IMR-90 (cell line): ENCODE measurements around the gene CKAP5. TPM values are rescaled to one million over a fixed set of nuclear protein-coding genes. Genes with fewer than 3 reads are reported as not detected.

Experiments
- ATAC-seq: fragments of 200-7000 bp; cut with Tn5 transposase; 2 replicates; pipeline ENCODE4 v1.9.1; 2020; ENCODE audit warnings: low read depth, mild to moderate bottlenecking, moderate library complexity
- BruUV-seq: library from RNA; stranded (reverse); fragments of 400-500 nt; replicated peaks from 2 replicates; lab custom pipeline; 2021; lab: Mats Ljungman, UMichigan
- CTCF ChIA-PET: fragments of 300-600 bp; formaldehyde crosslinking; extraction: SDS; loops from one replicate; lab custom pipeline; 2021; ENCODE audit warnings: antibody characterized with exemption; lab: Yijun Ruan, JAX
- POLR2A ChIA-PET: fragments of 300-600 bp; sonication (Branson Sonifier 250); formaldehyde crosslinking; loops from one replicate; lab custom pipeline; 2022; ENCODE audit warnings: antibody characterized with exemption; ENCODE audit not compliant: unreplicated experiment; lab: Charles Lee
- DNase-seq: peaks from one replicate; pipeline ENCODE4 v3.0.0; 2013
- H2AFZ ChIP-seq: replicated peaks from 2 replicates; pipeline ENCODE3; 2013; ENCODE audit warnings: low read length, mild to moderate bottlenecking; ENCODE audit not compliant: poor library complexity
- H2AK5ac ChIP-seq: 2 replicates; pipeline ENCODE4 v1.6.1; 2013; ENCODE audit warnings: low read depth, low read length, inconsistent platforms
- H2AK9ac ChIP-seq: replicated peaks from 2 replicates; pipeline ENCODE3; 2013; ENCODE audit warnings: mild to moderate bottlenecking, low read depth, low read length, moderate library complexity; ENCODE audit not compliant: poor library complexity
- H2BK120ac ChIP-seq: 2 replicates; pipeline ENCODE4 v1.6.1; 2013; ENCODE audit warnings: low read depth, low read length, inconsistent platforms
- H2BK15ac ChIP-seq: 3 replicates; pipeline ENCODE4 v1.6.1; 2013; ENCODE audit warnings: low read depth, low read length, inconsistent platforms
- H2BK20ac ChIP-seq: 2 replicates; pipeline ENCODE4 v1.6.1; 2013; ENCODE audit warnings: low read depth, mild to moderate bottlenecking, inconsistent platforms, low read length, moderate library complexity
- H2BK5ac ChIP-seq: 2 replicates; pipeline ENCODE4 v1.6.1; 2013; ENCODE audit warnings: mild to moderate bottlenecking, low read depth, low read length, inconsistent platforms; ENCODE audit not compliant: poor library complexity, severe bottlenecking
- H3K14ac ChIP-seq: replicated peaks from 2 replicates; pipeline ENCODE4 v1.6.1; 2013; ENCODE audit warnings: low read depth, low read length, inconsistent platforms
- H3K18ac ChIP-seq: 2 replicates; pipeline ENCODE4 v1.6.1; 2013; ENCODE audit warnings: low read depth, low read length, control low read depth
- H3K23ac ChIP-seq: 2 replicates; pipeline ENCODE4 v1.6.1; 2013; ENCODE audit warnings: low read depth, low read length, inconsistent platforms
- H3K27ac ChIP-seq: 2 replicates; pipeline ENCODE4 v1.5.1; 2013; ENCODE audit warnings: mild to moderate bottlenecking, control low read depth, low read length; ENCODE audit not compliant: insufficient read depth
- H3K27me3 ChIP-seq: 2 replicates; pipeline ENCODE4 v1.6.1; 2013; ENCODE audit warnings: low read length; ENCODE audit not compliant: control insufficient read depth, insufficient read depth
- H3K36me3 ChIP-seq: 2 replicates; pipeline ENCODE4 v1.6.1; 2013; ENCODE audit warnings: low read length, mixed read lengths; ENCODE audit not compliant: control insufficient read depth, insufficient read depth
- H3K4ac ChIP-seq: 2 replicates; pipeline ENCODE4 v1.6.1; 2013; ENCODE audit warnings: low read depth, low read length, inconsistent platforms
- H3K4me1 ChIP-seq: 2 replicates; pipeline ENCODE4 v1.6.1; 2013; ENCODE audit warnings: low read length, mixed read lengths; ENCODE audit not compliant: control insufficient read depth, insufficient read depth
- H3K4me2 ChIP-seq: 2 replicates; pipeline ENCODE4 v1.6.1; 2013; ENCODE audit warnings: low read depth, mild to moderate bottlenecking, control low read depth, low read length, moderate library complexity
- H3K4me3 ChIP-seq: 2 replicates; pipeline ENCODE4 v1.5.1; 2013; ENCODE audit warnings: low read depth, mild to moderate bottlenecking, control low read depth, low read length, moderate library complexity; ENCODE audit not compliant: insufficient read depth
- H3K56ac ChIP-seq: 2 replicates; pipeline ENCODE4 v1.6.1; 2013; ENCODE audit warnings: low read length, inconsistent platforms; ENCODE audit not compliant: insufficient read depth; ENCODE audit errors: extremely low read depth
- H3K79me1 ChIP-seq, 2 experiments: 2 replicates each; pipeline ENCODE4 v1.6.1; 2013; ENCODE audit warnings: low read length in 2 of 2, inconsistent platforms in 1 of 2, low read depth in 1 of 2
- H3K9ac ChIP-seq: 2 replicates; pipeline ENCODE4 v1.6.1; 2013; ENCODE audit warnings: low read depth, low read length, control low read depth
- H3K9me1 ChIP-seq: 2 replicates; pipeline ENCODE4 v1.6.1; 2013; ENCODE audit warnings: low read length, inconsistent platforms; ENCODE audit not compliant: insufficient read depth
- H3K9me3 ChIP-seq: 2 replicates; pipeline ENCODE4 v1.6.1; 2013; ENCODE audit warnings: low read length; ENCODE audit not compliant: control insufficient read depth, insufficient read depth
- H4K20me1 ChIP-seq: 2 replicates; pipeline ENCODE4 v1.6.1; 2013; ENCODE audit warnings: low read length, inconsistent platforms; ENCODE audit not compliant: insufficient read depth
- H4K5ac ChIP-seq: 2 replicates; pipeline ENCODE4 v1.6.1; 2013; ENCODE audit warnings: mild to moderate bottlenecking, low read depth, low read length, control low read depth
- H4K8ac ChIP-seq, 2 experiments: 2 replicates each; pipeline ENCODE4 v1.6.1; 2013; ENCODE audit warnings: low read depth in 2 of 2, low read length in 2 of 2, control low read depth in 1 of 2, inconsistent platforms in 1 of 2
- H4K91ac ChIP-seq: 2 replicates; pipeline ENCODE4 v1.6.1; 2013; ENCODE audit warnings: low read depth, low read length, inconsistent platforms; ENCODE audit not compliant: insufficient read depth
- MAFK ChIP-seq: IDR thresholded peaks from 2 replicates; pipeline ENCODE4 v1.6.1; 2012; ENCODE audit warnings: low read depth, low read length, improper control_type of control experiment
- MXI1 ChIP-seq: IDR thresholded peaks from 2 replicates; pipeline ENCODE4 v1.6.1; 2012; ENCODE audit warnings: low read depth, mild to moderate bottlenecking, low read length, moderate library complexity, borderline replicate concordance
- NFE2L2 ChIP-seq: fragments of 150-350 bp; IDR thresholded peaks from 2 replicates; pipeline ENCODE4 v1.6.1; 2016; ENCODE audit warnings: low read depth, mild to moderate bottlenecking, low read length
- POLR2A ChIP-seq: IDR thresholded peaks from 2 replicates; pipeline ENCODE4 v1.6.1; 2012; ENCODE audit warnings: mild to moderate bottlenecking, low read depth, low read length
- RFX5 ChIP-seq: IDR thresholded peaks from 2 replicates; pipeline ENCODE4 v1.8.0; 2012; ENCODE audit warnings: low read depth, mild to moderate bottlenecking, low read length, moderate library complexity
- dilution Hi-C: fragments of 300-500 bp; cut with HindIII; formaldehyde crosslinking; loops from one replicate; pipeline ENCODE4 v1.14.3; 2018; ENCODE audit warnings: low sequenced_read_pairs; ENCODE audit not compliant: unreplicated experiment
- in situ Hi-C: fragments of 300-500 bp; cut with MboI; formaldehyde crosslinking; loops from 3 replicates; pipeline ENCODE4 v1.14.3; 2019; ENCODE audit warnings: low sequenced_read_pairs, inconsistent platforms, mixed read lengths
- intact Hi-C: fragments of 100-400 bp; cut with micrococcal nuclease; formaldehyde crosslinking; loops from 2 replicates; pipeline ENCODE4 v1.10.0; 2022
- polyA plus RNA-seq, 3 experiments: library from polyadenylated mRNA; depleted of rRNA; stranded (reverse); fragments of >200 nt; gene quantifications; 2 replicates each; pipeline ENCODE4 v1.2.3, GENCODE V29; 2012; ENCODE audit warnings: low replicate concordance in 1 of 3
- total RNA-seq: library from RNA; depleted of rRNA; stranded (reverse); fragments of >200 nt; gene quantifications from 2 replicates; pipeline ENCODE4 v1.2.3, GENCODE V29; 2012
- TF ChIP-seq, protein P1 (sequence below): fragments of 150-350 bp; IDR thresholded peaks from 2 replicates; pipeline ENCODE4 v1.6.1; 2017; ENCODE audit warnings: mild to moderate bottlenecking, antibody characterized with exemption, low read length, low read depth
- TF ChIP-seq, protein P2 (sequence below): fragments of 150-350 bp; IDR thresholded peaks from 2 replicates; pipeline ENCODE4 v1.6.1; 2016; ENCODE audit warnings: low read depth, mild to moderate bottlenecking, low read length, moderate library complexity, borderline replicate concordance

The CKAP5 gene
- total and polyA plus RNA-seq, 2 of the 4 experiments (the other 2 are of a cell fraction): 59.5 to 79.2 TPM

DNA sequence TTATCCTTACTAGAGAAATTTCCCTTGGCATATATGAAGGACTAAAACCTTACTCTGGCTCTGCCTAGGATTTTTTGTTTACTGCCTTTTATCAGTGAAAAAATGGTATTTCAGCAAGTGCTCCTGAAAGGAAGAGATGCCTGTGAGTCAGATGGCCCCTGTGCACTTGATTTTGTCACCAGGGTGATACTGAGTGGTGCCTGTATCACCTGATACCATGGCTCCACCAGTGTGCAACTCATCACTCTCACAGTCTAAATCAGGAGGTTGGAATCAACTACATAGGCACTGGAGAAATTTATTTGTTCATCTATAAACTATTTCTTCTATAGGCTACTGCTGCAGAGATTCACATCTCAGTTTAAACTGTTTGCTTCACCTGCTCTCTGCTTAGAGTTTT, 83.8 kb downstream of the CKAP5 start:
- Histone ChIP-seq H2BK120ac (no peak overlapping the region), H3K56ac (no peak overlapping the region), H2AK5ac (no peak overlapping the region), H2AK9ac (no peak overlapping the region), H2BK15ac (no peak overlapping the region), H4K5ac (no peak overlapping the region), H3K4me3 (no peak overlapping the region), H3K27ac (no peak overlapping the region), H3K14ac (no peak overlapping the region), H3K9me1 (no peaks in the 10 kb centered on the region), H3K4me1 (no peaks in the 10 kb centered on the region), H3K27me3 (no peaks in the 10 kb centered on the region), H3K36me3 (peaks cover 37% of the 10 kb centered on the region), H3K4ac (no peak overlapping the region), H3K9me3 (no peaks in the 10 kb centered on the region), H2BK5ac (no peak overlapping the region), H3K79me1 (peaks cover 5 to 13% of the 10 kb centered on the region in 2 experiments; a peak in 2 of 4 replicates), H2AFZ (no peak overlapping the region), H3K18ac (no peak overlapping the region), H4K8ac (no peak overlapping the region), H3K23ac (no peak overlapping the region), H3K4me2 (no peak overlapping the region), H2BK20ac (no peak overlapping the region), H4K91ac (no peak overlapping the region), H3K9ac (no peak overlapping the region), H4K20me1 (no peaks in the 10 kb centered on the region)
- ATAC-seq: no peak
- TF ChIP-seq, protein P1, sequence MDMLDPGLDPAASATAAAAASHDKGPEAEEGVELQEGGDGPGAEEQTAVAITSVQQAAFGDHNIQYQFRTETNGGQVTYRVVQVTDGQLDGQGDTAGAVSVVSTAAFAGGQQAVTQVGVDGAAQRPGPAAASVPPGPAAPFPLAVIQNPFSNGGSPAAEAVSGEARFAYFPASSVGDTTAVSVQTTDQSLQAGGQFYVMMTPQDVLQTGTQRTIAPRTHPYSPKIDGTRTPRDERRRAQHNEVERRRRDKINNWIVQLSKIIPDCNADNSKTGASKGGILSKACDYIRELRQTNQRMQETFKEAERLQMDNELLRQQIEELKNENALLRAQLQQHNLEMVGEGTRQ: no peak
- no peak for TF ChIP-seq RFX5
- no peak for TF ChIP-seq MXI1
- no peak for TF ChIP-seq POLR2A
- TF ChIP-seq, protein P2, sequence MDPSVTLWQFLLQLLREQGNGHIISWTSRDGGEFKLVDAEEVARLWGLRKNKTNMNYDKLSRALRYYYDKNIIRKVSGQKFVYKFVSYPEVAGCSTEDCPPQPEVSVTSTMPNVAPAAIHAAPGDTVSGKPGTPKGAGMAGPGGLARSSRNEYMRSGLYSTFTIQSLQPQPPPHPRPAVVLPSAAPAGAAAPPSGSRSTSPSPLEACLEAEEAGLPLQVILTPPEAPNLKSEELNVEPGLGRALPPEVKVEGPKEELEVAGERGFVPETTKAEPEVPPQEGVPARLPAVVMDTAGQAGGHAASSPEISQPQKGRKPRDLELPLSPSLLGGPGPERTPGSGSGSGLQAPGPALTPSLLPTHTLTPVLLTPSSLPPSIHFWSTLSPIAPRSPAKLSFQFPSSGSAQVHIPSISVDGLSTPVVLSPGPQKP: no peak
- no peak for TF ChIP-seq NFE2L2
- TF ChIP-seq MAFK: no peak
- ChIA-PET CTCF (no interaction called here), POLR2A (no interaction called here)
- intact Hi-C loops: no loop called here
- DNase-seq: no peak
- in situ Hi-C loops: no loop called here
- dilution Hi-C loops: no loop called here
- no TSS peak for BruUV-seq
